HG03108 (cell line): ENCODE data around the gene NUDT16L1.
"Not testable (repeated sequence)": the region's sequence is repeated elsewhere in the genome, so short reads cannot be mapped to it uniquely, and the experiment has no call there.

Experiments used
- ATAC-seq: cut with Tn5 transposase; IDR thresholded peaks from one replicate; pipeline ENCODE4 v1.9.1; 2021; ENCODE audit warnings: moderate library complexity; ENCODE audit not compliant: unreplicated experiment

NUDT16L1 gene

DNA sequence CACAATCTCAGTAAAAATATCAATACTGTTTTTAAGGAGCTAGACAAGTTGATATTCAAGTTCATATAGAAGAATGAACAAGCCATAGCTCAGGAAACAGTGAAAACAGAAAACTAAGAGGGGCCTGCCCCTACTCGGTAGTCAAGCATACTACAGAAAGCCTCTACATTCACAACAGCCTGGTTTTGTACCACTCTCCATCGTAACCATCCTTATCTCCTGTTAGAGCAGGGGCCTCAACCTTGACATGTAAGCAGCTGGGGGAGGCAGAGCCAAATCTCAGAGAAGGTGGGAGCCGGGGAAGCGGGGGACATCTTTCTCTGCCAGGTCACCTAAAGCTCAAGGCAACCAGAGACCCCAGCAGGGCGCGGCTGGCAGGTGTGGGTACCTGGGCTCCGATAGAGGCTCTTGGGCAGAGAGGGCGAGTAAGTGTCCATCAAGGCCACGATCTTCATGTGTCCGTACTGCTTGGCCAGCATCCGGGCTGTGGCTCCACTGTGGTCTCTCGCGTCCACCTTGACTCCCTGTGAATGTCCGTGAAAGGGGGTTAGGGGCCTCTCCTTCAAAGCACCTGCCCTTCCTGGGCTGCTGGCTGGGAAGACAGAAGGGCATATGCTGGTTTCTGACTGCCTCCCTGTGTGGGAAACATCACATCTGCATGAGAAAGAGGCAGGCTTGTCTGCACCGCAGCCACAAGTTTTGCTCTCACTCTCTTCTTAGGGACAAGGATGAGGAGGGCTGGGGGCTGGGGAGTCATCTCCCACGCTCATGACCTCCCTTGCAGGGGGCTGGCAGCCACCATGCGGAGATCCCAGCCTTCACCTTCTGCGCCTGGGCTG is 20.5 kb downstream of the NUDT16L1 start:
- ATAC-seq: no peak

DNA sequence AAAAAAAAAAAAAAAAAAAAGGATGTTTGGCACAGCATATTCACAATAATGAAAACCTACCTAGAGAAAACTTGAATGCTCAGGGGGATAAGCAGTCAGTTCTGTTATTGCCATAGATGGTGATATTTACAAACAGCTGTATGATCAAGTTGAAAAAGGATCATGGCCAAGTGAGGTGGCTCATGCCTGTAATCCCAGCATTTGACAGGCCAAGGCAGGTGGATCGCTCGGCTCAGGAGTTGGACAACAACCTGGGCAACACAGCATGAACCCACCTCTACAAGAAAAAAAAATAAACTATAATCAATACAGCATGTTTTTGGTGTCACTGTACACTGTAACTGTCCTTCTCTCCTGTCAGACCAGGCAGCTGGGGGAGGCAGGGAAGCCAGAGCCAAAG is 21.6 kb downstream of the NUDT16L1 start:
- ATAC-seq: no peak

- ATAC-seq: no peak
Observed at GRCh38 chr16:4718466-4718865, 25.1 kb downstream of the NUDT16L1 start.

DNA sequence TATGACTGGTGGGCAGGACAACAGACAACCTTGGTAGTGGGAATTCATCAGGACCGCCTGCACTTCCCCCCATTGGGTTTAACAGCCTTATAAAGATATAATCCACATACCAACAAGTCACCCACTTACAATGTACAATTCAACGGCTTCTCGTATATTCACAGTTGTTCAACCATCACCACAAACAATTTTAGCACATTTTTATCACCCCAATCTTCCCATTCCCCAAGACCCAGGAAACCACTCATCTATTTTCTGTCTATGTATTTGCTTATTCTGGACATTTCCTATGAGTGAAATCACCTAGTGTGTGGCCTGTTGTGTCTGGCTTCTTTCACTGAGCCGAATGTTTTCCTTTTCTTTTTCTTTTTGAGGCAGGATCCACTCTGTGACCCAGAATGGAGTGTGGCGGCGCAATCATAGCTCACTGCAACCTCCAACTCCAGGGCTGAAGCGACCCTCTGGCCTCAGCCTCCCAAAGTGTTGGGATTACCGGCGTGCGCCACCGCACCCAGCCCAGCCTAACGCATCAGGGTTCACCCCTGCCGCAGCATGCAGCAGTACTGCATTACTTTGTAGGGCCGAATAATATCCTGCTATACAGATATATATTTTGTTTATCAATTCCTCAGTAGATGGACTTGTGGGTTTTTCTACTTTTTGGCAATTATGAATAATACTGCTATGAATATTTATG is 29.9 kb downstream of the NUDT16L1 start:
- ATAC-seq: no peak

- no peak for ATAC-seq
Observed at GRCh38 chr16:4724661-4725270, 31.4 kb downstream of the NUDT16L1 start.

DNA sequence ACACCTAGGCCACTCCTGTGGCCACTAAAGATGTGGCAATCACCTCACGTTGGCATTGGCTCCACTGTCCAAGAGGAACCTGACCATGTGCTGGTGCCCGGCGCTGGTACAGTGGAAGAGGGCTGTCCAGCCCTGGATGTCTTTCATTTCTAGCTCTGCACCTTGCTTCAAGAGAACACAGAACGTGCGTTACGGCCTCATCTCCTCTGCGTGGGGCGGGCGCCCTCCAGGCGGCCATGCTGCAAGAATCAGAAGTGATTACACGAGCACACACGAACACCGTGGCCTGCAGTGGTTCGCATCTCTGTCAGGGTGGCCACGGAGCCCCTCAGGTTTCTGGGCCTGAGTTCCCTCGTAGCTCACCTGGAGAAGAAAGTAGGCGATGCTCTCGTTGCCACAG is 33.3 kb downstream of the NUDT16L1 start:
- ATAC-seq: no peak

DNA sequence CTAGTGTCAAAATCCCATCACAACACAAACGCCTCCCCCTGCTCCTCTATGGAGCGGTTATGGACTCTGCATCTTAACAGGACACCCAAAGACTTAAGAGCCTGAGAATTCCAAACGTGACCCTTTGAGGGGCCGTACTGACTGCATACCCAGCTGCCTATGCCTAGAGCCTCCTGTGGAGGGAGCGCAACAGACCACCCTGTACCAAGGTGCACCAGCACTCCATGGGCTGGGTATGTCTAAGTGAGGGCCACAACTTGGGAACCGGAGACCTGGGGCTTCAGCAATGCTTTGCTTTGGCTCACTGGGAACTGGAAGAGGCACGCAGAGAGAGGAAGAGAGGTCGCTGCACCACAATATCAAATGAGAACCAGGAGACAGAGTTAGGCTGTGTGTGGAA is 35.3 kb downstream of the NUDT16L1 start:
- no peak for ATAC-seq

GRCh38 chr16:4729876-4730275 is 36.5 kb downstream of the NUDT16L1 start:
- ATAC-seq: no peak

- ATAC-seq: no peak
Observed at GRCh38 chr16:4733211-4733742, 39.9 kb downstream of the NUDT16L1 start.

- ATAC-seq: peak; percentile 4
Observed at GRCh38 chr16:4733747-4734062, 40.3 kb downstream of the NUDT16L1 start.

DNA sequence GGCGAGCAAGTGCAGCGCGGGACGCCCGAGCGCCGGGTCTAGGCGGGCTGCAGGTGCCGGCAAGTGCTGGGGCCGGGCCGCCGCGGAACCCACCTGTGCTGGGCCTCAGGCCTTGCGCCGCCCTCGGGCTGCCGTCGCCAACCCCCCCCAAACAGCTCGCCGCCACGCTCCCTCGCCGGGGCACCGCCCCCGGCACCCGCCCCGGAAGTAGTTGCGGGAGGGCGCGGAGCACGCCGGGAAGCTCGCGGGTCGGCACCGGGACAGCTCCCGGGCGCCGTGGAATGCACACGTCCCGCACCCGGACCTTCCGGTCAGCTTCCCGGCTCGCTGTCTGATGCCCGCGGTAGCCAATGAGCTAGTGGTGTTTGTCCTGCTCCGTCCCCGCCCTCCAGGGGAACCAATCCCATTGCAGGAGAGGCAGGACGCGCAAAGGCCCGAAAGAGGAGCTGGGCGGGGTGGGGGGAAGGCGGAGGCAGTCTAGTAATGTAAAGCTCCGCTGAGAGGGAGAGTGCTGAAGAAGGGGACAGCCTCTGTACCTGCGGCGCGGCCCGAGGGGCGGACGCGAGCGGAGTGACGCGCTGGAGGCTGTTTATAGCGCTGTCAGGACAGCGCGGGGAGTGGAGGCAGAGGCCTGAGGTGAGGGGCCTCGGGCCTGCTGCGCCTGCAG is 40.8 kb downstream of the NUDT16L1 start, which contains the start of the genes ANKS3 and DNAAF8:
Gene ANKS3, minus strand, starts transcription at position 209 of the 667 bp plus-strand sequence. CDS start 4,122 bp downstream, outside the sequence.
Gene DNAAF8, plus strand, starts transcription at position 475 of the 667 bp plus-strand sequence. CDS start 1,978 bp downstream, outside the sequence.
- ATAC-seq: peak; percentile 67

- peak; percentile 47 for ATAC-seq
Observed at GRCh38 chr16:4734730-4735535, 41.6 kb downstream of the NUDT16L1 start.

DNA sequence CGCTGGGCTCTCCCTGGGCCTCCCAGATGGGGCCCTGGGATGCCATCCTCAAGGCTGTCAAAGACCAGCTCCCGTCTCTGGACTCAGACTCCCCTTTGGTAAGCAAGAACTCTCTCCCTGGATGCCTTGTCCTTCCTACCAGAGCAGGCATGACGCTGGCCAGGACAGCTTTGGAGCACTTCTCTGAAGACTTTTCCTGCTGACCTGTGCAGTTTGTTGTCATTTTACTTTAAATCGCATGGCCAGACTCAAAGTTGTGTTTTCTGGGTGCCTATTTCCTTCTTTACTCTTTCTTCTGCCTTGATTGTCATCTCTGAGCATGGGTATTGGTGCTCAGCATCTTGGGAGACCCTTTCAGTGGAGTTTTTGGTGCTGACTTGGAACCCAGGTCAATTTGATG is 43.2 kb downstream of the NUDT16L1 start:
- ATAC-seq: no peak

DNA sequence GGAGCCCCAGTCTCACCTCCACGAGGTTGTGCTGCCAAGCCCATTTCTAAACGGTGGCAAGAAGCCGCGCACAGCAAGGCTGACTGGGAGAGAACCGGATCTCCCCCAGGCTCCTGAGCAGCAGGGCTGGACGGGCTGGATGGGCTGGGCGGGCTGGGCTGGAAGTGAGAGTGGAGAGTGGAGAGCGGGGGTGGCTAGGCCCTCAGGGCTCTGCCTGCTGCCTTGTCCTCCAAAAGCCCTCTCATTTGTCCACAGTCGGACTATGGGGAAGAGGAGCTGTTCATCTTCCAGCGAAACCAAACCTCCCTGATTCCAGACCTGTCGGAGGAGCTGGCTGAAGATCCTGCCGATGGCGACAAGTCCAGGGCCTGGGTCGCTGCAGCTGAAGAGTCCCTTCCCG is 44.2 kb downstream of the NUDT16L1 start:
- ATAC-seq: no peak

DNA sequence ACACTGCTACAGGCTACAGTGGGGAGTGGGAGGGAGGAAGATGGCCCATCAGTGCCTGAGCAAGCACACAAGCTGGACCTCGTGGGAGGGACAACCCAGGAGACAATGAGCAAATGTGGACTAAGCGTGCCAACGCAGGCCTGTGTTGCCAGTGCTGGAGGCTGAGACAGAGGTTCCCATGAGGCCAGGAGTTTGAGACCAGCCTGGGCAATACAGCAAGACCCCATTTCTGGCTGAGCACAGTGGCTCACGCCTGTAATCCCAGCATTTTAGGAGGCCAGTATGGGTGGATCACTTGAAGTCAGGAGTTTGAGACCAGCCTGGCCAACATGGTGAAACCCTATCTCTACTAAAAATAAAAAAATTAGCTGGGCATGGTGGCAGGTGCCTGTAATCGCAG is 45.0 kb downstream of the NUDT16L1 start:
- not testable (repeated sequence) for ATAC-seq

- ATAC-seq: no peak
Observed at GRCh38 chr16:4743226-4743878, 50.0 kb downstream of the NUDT16L1 start.

DNA sequence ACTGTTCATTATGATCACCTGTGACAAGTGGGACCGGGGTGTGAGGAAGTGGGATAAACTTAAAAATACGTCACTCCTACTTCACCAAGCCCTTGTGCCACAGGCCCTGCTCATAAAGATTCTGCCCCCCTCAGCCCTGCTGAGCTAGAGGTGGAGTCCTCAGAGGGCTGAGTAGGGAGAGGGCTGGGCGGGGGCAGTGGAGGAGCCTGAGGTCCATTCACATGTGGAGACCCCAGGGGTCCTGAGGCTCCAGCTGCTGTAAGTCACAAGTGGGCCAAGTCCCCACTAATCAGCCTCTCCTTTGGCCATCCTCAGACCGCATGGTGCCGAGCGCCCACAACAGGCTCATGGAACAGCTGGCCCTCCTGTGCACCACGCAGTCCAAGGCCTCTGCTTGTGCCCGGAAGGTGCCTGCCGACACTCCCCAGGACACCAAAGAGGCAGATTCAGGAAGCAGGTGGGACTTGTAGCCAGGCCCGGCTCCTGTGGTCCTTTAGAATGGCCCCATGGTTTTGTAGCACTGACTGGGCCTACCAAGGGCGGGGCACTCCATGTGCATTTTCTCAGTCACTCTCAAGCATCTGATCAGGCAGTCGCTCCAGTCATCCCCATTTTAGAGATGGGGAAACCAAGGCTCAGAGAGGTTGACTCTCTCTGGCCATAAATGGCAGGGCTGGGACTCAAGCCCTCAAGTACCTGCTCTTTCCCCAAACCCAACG is 51.4 kb downstream of the NUDT16L1 start:
- ATAC-seq: no peak

DNA sequence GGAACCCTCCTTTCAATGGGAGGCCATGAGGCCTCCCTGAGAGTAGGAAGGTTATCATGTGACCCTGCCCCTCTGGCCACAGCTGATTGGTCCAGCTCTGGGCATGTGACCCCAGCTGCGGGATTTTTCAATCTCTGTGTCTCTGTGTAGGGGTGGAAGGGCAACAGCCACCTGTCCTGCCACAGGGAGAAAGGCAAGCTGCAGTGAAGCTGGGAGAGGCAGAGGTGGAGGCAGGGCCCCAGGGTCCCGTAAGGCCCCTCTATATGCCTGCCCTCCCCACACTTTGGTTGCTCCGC is 51.9 kb downstream of the NUDT16L1 start:
- ATAC-seq: no peak
